Measurements from ENCODE around the gene ACP7. TPM values are rescaled to one million over a fixed set of nuclear protein-coding genes. Genes with fewer than 3 reads are reported as not detected.

Gene ACP7
- total and polyA plus RNA-seq, 2 experiments from 2014 or later, result 0.30 TPM; not detected in 1

- Histone ChIP-seq H3K9me2 (ENCODE audit: insufficient read depth) (no peaks in the 10 kb centered on the region), H3K9me3 (ENCODE audit: low read depth) (no peaks in the 10 kb centered on the region), H3K79me2 (ENCODE audit: insufficient read depth) (peaks cover 37% of the 10 kb centered on the region), H2AFZ (no peak overlapping the region), H3K4me2 (ENCODE audit: unreplicated experiment) (no peak overlapping the region), H3K36me3 (ENCODE audit: low read depth) (no peaks in the 10 kb centered on the region), H3F3A (ENCODE audit: insufficient read depth) (no peaks in the 10 kb centered on the region; the same call in 1 of the 2 replicates), H3K4me3 (no peak overlapping the region), H3K27me3 (replicated peaks; ENCODE audit: insufficient read depth) (no peaks in the 10 kb centered on the region), H3K27ac (no peak overlapping the region), H3K4me1 (ENCODE audit: insufficient read depth) (peaks cover 6% of the 10 kb centered on the region), H3K9ac (no peak overlapping the region), H4K20me1 (ENCODE audit: insufficient read depth) (no peaks in the 10 kb centered on the region)
- no peak for DNase-seq
- in situ Hi-C loops (cut with MboI), result loop anchor here (5.0 kb wide), 1 partner anchor 208 kb away; no protein-coding TSS in a partner anchor
- no peak for TF ChIP-seq EZH2phosphoT487 (IDR thresholded peaks at IDR 0.05; ENCODE audit: insufficient read depth, low read depth)
- TF ChIP-seq EZH2 (IDR thresholded peaks at IDR 0.05; ENCODE audit: insufficient read depth, poor library complexity, severe bottlenecking), result no peak
- 67 to 69% methylated on average over 7 of the region's 7 CpGs for WGBS, 2 experiments (ENCODE audit: low coverage in 1 of 2, low lambda C conversion rate in 2 of 2, missing lambda C conversion rate in 2 of 2)
These were observed 40.1 kb downstream of the ACP7 start for GRCh38 chr19:39124136-39124764.

DNA sequence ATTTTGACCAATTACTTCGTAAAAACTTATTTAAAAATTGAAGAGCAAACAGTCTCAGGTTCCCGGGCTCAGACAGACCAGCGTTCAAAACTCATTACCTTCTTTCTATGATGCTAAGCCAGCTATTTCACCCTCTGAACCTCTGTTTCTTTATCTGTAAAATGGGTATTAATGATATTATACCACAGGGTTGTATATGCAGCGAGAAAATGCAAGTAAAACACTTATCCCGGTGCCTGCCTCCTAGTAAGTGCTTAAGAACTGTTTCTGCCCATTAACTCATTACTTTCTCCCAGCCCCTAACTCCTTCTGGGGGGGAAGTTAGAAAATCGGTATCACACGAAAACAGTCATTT is 41.0 kb downstream of the ACP7 start:
- H3K4me2 ChIP-seq (ENCODE audit: unreplicated experiment), result peak overlapping the region; percentile 61
- in situ Hi-C loops (cut with MboI), result no loop called here

DNA sequence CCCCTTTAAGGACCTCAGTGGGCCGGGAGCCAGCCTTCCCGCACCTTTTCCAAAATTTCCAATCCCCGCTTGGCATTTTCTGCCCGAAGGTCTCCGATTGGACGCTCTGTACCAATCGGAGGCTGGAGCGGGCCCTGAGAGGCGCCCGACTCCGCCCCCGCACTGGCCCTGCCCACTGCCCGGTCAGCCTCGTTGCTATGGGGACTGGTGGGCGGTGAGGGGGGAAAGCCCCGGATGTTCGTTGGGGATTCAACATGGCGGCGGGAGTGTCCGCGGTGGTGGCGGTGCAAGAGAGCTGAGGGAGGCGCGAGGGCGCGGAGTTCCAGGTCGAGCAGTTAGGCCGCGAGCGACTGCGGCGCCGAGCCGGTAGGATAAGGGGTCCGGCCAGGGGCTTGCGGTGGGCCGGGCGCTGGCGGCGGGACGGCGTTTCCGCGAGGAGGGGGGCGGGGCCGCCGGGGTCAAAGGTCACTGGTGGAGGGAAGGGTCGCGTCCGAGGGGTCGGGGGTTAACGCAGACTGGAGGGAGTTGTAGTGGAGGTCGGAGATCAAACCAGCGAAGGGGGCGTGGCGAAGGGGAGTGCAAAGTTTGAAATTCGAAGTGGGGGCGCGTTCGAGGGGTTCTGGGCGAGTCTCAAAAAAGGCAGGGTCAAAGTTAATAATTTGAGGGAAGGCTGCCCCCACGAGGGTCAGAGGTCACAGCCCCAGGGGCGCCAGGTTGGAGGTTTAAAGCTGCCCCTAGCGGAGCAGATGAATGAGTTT is 41.6 kb downstream of the ACP7 start, which contains the start of gene PAK4:
Gene PAK4, plus strand, starts transcription at position 233 of the 758 bp plus-strand sequence. CDS start 43,768 bp downstream, outside the sequence.
- peak within 1 kb of the TSS; percentile 89 for H3K4me2 ChIP-seq (ENCODE audit: unreplicated experiment)
- peak; percentile 100 for DNase-seq
- peak within 1 kb of the TSS; percentile 76 for H3K9ac ChIP-seq
- H3K36me3 ChIP-seq (ENCODE audit: low read depth), result no peaks in the 10 kb centered on the region
- no peaks in the 10 kb centered on the region for H3K9me3 ChIP-seq (ENCODE audit: low read depth)
- H3K27me3 ChIP-seq (replicated peaks; ENCODE audit: insufficient read depth), result no peaks in the 10 kb centered on the region
- TF ChIP-seq EZH2 (IDR thresholded peaks at IDR 0.05; ENCODE audit: insufficient read depth, poor library complexity, severe bottlenecking) (no peak), EZH2phosphoT487 (IDR thresholded peaks at IDR 0.05; ENCODE audit: insufficient read depth, low read depth) (no peak)
- no peaks in the 10 kb centered on the region; the same call in 1 of the 2 replicates for H3F3A ChIP-seq (ENCODE audit: insufficient read depth)
- peaks cover 49% of the 10 kb centered on the region for H3K79me2 ChIP-seq (ENCODE audit: insufficient read depth)
- H2AFZ ChIP-seq, result peak within 1 kb of the TSS; percentile 86
- no peaks in the 10 kb centered on the region for H3K9me2 ChIP-seq (ENCODE audit: insufficient read depth)
- peak within 1 kb of the TSS; percentile 11; the same call in 1 of the 2 replicates for H3K27ac ChIP-seq
- WGBS, 2 experiments (ENCODE audit: low coverage in 1 of 2, low lambda C conversion rate in 2 of 2, missing lambda C conversion rate in 2 of 2), result 1 to 2% methylated on average over 41 to 64 of the region's 64 CpGs
- H3K4me1 ChIP-seq (ENCODE audit: insufficient read depth), result peaks cover 6% of the 10 kb centered on the region
- in situ Hi-C loops (cut with MboI), result no loop called here
- no peaks in the 10 kb centered on the region for H4K20me1 ChIP-seq (ENCODE audit: insufficient read depth)
- H3K4me3 ChIP-seq, result peak within 1 kb of the TSS; percentile 72

More for the DNA sequence above, 41.0 kb downstream of the ACP7 start:
- peaks cover 44% of the 10 kb centered on the region for H3K79me2 ChIP-seq (ENCODE audit: insufficient read depth)
- peaks cover 6% of the 10 kb centered on the region for H3K4me1 ChIP-seq (ENCODE audit: insufficient read depth)
- H3K4me3 ChIP-seq, result peak overlapping the region; percentile 72
- no peaks in the 10 kb centered on the region for H3K27me3 ChIP-seq (replicated peaks; ENCODE audit: insufficient read depth)
- DNase-seq, result no peak
- no peaks in the 10 kb centered on the region; the same call in 1 of the 2 replicates for H3F3A ChIP-seq (ENCODE audit: insufficient read depth)
- H3K9me3 ChIP-seq (ENCODE audit: low read depth), result no peaks in the 10 kb centered on the region
- peak overlapping the region; percentile 86 for H2AFZ ChIP-seq
- peak overlapping the region; percentile 45 for H3K9ac ChIP-seq
- H3K36me3 ChIP-seq (ENCODE audit: low read depth), result no peaks in the 10 kb centered on the region
- H4K20me1 ChIP-seq (ENCODE audit: insufficient read depth), result no peaks in the 10 kb centered on the region
- 32 to 33% methylated on average over 7 of the region's 7 CpGs for WGBS, 2 experiments (ENCODE audit: low coverage in 1 of 2, low lambda C conversion rate in 2 of 2, missing lambda C conversion rate in 2 of 2)
- H3K27ac ChIP-seq, result no peak overlapping the region
- TF ChIP-seq EZH2phosphoT487 (IDR thresholded peaks at IDR 0.05; ENCODE audit: insufficient read depth, low read depth) (no peak), EZH2 (IDR thresholded peaks at IDR 0.05; ENCODE audit: insufficient read depth, poor library complexity, severe bottlenecking) (no peak)
- no peaks in the 10 kb centered on the region for H3K9me2 ChIP-seq (ENCODE audit: insufficient read depth)

- Histone ChIP-seq H3K36me3 (ENCODE audit: low read depth) (no peaks in the 10 kb centered on the region), H3K9me2 (ENCODE audit: insufficient read depth) (no peaks in the 10 kb centered on the region), H2AFZ (peak overlapping the region; percentile 64; the same call in 1 of the 2 replicates), H3K27me3 (replicated peaks; ENCODE audit: insufficient read depth) (no peaks in the 10 kb centered on the region), H3K79me2 (ENCODE audit: insufficient read depth) (peaks cover 58% of the 10 kb centered on the region), H3K4me1 (ENCODE audit: insufficient read depth) (peaks cover 6% of the 10 kb centered on the region), H3K4me2 (ENCODE audit: unreplicated experiment) (peak overlapping the region; percentile 89), H3F3A (ENCODE audit: insufficient read depth) (no peaks in the 10 kb centered on the region; the same call in 1 of the 2 replicates), H3K4me3 (peak overlapping the region; percentile 72), H3K27ac (peak overlapping the region; percentile 11; the same call in 1 of the 2 replicates), H3K9me3 (ENCODE audit: low read depth) (no peaks in the 10 kb centered on the region), H3K9ac (peak overlapping the region; percentile 76), H4K20me1 (ENCODE audit: insufficient read depth) (no peaks in the 10 kb centered on the region)
- TF ChIP-seq EZH2phosphoT487 (IDR thresholded peaks at IDR 0.05; ENCODE audit: insufficient read depth, low read depth) (no peak), EZH2 (IDR thresholded peaks at IDR 0.05; ENCODE audit: insufficient read depth, poor library complexity, severe bottlenecking) (no peak)
- 6 to 9% methylated on average over 26 to 27 of the region's 27 CpGs for WGBS, 2 experiments (ENCODE audit: low coverage in 1 of 2, low lambda C conversion rate in 2 of 2, missing lambda C conversion rate in 2 of 2)
- peak; percentile 72 for DNase-seq
- in situ Hi-C loops (cut with MboI), result no loop called here
These were observed 42.4 kb downstream of the ACP7 start for GRCh38 chr19:39126312-39127187.

Data from GM23248 (cell line).